ENCODE results near the gene ABHD1. TPM values are rescaled to one million over a fixed set of nuclear protein-coding genes. Genes with fewer than 3 reads are reported as not detected.
"Not testable (repeated sequence)": the region's sequence is repeated elsewhere in the genome, so short reads cannot be mapped to it uniquely, and the experiment has no call there.

Gene ABHD1
- total RNA-seq = under 1 TPM; 0.65 to 0.94 TPM
- 0.35 to 1.4 reads per million in 2 donors for total RNA-seq

DNA sequence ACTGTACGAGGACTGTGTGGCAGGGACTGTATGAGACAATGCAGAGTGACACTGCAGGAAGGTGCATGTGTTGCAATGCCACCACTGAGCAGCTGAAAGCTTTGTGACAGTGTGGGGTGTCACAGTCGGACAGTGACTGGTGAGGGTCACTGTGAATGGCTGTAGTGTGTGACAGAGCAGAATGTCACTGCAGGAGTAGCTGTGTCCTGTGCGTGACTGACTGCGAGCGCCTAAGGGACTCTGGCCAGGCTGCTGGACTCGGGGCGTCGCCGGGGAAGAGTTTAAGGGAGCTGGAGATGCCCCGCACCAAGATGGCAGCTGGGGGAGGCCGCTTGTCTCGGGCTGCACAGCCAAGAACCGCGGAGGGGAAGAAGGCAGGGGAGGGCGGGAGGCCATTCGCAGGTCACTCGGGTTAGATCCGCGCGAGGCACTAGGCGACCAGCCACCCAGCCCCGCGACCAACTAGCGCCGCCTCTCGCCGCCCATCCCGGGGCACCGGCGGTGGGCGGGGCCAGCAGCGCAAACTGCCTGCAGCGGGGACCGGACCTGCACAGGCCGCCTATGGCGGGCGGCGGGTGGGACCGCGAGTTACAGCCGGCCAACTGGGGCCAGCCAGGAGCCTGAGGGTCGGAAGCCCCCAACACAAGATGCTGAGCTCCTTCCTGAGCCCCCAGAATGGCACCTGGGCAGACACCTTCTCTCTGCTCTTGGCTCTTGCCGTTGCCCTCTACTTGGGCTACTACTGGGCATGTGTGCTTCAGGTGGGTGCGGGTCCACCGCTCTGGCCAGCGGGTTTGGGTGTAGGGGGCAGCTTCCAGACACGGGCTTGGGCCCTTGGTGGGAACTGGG is at the start of gene ABHD1:
TSS of gene ABHD1 (plus strand) at position 514 of the 849 bp plus-strand sequence. CDS start at position 648, 134 bp downstream.
- ATAC-seq = peak; percentile 85
- peak within 1 kb of the TSS; percentile 86 for H3K27ac Mint-ChIP-seq
- H3K4me1 Mint-ChIP-seq = peaks cover 12% of the 10 kb centered on the region
- peak; percentile 34 to 75 (median 72) for DNase-seq
- H3K9me3 ChIP-seq (ENCODE audit: control insufficient read depth, low read length, poor library complexity, severe bottlenecking) = no peaks in the 10 kb centered on the region
- peaks cover 13% of the 10 kb centered on the region for H3K27me3 Mint-ChIP-seq
- H3K36me3 Mint-ChIP-seq (ENCODE audit: low read depth) = no peaks in the 10 kb centered on the region
- H3K4me3 Mint-ChIP-seq = peak within 1 kb of the TSS; percentile 91

DNA sequence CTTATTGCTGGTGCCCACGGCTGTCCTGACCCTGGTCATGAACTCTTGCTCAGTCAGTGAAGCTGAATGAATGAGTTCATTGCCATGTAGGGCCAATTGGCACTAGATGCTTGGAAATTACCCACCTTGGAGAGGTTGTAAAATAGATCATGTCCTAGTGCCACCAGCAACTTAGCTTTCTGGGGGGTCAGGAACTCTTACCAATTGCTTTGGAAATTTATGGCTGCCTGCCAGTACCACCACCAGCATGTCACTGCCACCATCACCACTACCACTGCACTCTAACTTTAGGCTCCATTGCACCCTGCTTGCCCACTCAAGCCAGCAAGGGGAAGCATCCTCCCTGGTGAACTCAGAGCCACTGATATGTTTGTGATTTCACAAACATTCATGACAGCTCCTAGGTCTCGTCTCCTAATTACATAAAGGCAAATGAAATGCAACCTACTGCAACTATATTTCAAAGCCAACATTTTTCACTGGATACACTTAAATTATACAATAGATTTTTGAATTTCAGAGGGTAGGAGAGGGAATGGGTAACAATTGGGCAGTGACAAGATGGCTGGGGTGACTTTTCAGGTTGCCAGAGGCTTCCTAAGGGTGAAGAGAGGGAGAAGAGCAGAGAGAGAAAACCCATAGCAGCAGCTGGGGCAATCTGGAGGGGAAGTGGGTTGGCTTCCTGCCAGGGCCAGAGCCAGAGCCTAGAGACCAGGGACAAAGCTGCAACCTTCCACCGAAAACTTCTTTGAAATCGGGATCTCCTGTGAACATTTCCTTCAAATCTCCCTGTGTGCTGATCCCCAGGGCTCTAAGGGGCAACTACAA is 48.7 kb upstream of the ABHD1 start:
- DNase-seq (peak in 2 of 3 donors; percentile 28 to 40), ATAC-seq (peak; percentile 21)
- H3K9me3 ChIP-seq (ENCODE audit: control insufficient read depth, low read length, poor library complexity, severe bottlenecking) = no peaks in the 10 kb centered on the region
- Mint-ChIP-seq H3K27me3 (no peaks in the 10 kb centered on the region), H3K4me3 (peak overlapping the region; percentile 45), H3K4me1 (peaks cover 35% of the 10 kb centered on the region), H3K27ac (peak overlapping the region; percentile 96), H3K36me3 (ENCODE audit: low read depth) (no peaks in the 10 kb centered on the region)

DNA sequence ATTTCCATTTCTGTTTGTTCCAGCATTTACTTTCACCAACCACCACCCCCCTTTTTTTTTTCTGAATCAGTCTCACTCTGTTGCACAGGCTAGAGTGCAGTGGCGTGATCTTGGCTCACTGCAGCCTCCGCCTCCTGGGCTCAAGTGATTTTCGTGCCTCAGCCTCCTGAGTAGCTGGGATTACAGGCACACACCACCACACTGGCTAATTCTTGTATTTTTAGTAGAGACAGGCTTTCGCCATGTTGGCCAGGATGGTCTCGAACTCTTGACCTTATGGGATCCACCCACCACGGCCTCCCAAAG is 48.1 kb upstream of the ABHD1 start:
- not testable (repeated sequence) for H3K36me3 Mint-ChIP-seq (ENCODE audit: low read depth); ATAC-seq; H3K9me3 ChIP-seq (ENCODE audit: control insufficient read depth, low read length, poor library complexity, severe bottlenecking); H3K4me3 Mint-ChIP-seq; DNase-seq; H3K27me3 Mint-ChIP-seq
- H3K27ac Mint-ChIP-seq = peak overlapping the region; percentile 96
- peaks cover 37% of the 10 kb centered on the region for H3K4me1 Mint-ChIP-seq

DNA sequence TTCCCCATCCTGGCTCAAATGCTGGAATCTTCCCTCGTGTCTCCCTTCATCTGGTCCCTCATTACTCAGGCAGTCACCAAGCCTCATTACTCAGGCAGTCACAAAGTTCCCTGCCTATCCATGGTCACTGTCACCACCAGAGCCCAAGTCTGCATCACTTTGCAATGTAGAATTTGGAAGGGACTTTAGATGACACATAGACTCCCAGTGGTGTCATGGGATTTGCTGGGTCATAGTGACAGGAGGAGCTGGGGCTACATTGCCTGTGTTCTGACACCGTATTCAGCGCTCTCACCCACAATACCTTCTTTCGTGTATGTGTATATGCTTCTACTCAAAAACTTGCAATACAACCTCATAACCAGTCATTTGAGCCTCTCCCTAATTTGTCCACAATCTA is 47.3 kb upstream of the ABHD1 start:
- ATAC-seq = no peak

DNA sequence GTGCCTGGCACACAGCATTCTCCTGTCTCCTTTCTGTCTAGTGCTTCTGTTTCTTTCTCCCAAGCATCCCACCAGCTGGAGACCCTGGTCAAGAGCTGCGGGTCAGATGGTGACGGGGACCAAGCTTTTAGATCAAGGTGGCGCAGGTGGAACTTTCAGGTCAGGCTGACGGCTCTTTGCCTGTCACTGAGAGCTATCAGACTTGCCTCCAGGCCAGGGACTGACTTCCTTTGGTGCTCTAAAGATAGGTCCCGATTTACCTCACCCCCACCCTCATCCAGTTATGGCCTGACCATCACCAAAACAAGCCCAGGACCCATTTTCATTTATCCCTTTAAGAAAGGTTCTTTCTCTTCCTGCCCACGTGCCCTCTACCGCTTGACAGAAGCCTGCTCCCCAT is 46.4 kb upstream of the ABHD1 start:
- H3K9me3 ChIP-seq (ENCODE audit: control insufficient read depth, low read length, poor library complexity, severe bottlenecking) = no peaks in the 10 kb centered on the region
- H3K36me3 Mint-ChIP-seq (ENCODE audit: low read depth) = no peaks in the 10 kb centered on the region
- peaks cover 43% of the 10 kb centered on the region for H3K4me1 Mint-ChIP-seq
- no peak overlapping the region for H3K4me3 Mint-ChIP-seq
- DNase-seq (no peak), ATAC-seq (no peak)
- no peaks in the 10 kb centered on the region for H3K27me3 Mint-ChIP-seq
- H3K27ac Mint-ChIP-seq = no peak overlapping the region

More for the DNA sequence above, 47.3 kb upstream of the ABHD1 start:
- no peaks in the 10 kb centered on the region for H3K9me3 ChIP-seq (ENCODE audit: control insufficient read depth, low read length, poor library complexity, severe bottlenecking)
- DNase-seq = no peak
- peaks cover 39% of the 10 kb centered on the region for H3K4me1 Mint-ChIP-seq
- H3K27ac Mint-ChIP-seq = peak overlapping the region; percentile 96
- H3K36me3 Mint-ChIP-seq (ENCODE audit: low read depth) = no peaks in the 10 kb centered on the region
- H3K27me3 Mint-ChIP-seq = no peaks in the 10 kb centered on the region
- no peak overlapping the region for H3K4me3 Mint-ChIP-seq

DNA sequence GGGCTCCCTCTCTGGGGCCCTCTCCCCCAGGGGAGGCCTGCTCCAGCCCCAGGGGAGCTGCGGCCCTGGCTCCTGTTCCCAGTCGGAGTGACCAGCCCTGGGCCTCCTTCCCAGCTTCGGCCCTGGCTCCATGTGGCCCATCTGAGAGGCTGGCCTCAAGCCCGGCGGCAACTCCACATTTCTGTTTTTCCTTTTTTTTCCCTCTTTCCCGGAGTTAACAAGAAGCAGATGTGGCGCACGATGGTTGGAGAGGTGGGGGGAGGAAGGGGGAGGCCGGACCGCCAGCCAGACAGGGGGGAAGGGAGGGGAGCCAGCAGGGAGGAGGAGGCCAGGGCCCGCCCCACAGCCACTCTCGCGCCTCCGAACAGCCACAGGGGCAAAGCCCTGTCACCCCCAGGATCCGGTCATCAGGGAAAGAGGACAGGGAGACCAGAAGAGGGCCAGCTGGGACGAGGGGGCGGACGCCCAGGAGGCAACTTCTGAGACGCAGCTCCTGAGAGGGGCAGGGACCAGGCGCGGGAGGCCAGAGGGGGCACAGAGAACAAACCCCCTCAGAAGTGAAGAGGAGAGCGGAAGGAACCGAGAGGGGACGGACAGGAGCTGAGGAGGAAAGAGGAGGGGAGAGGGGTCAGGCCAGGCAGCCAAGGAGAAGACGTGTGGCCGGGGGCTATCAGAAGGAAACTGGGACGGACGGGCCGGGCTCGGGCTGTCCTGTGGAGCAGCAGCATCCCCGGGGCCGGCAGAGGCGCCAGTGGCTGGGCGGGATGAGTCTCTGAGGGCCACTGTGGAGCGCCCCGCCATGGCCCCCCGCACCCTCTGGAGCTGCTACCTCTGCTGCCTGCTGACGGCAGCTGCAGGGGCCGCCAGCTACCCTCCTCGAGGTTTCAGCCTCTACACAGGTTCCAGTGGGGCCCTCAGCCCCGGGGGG is 45.1 kb upstream of the ABHD1 start, which contains the start of gene EMILIN1:
TSS of gene EMILIN1 (plus strand) at position 349 of the 928 bp plus-strand sequence. CDS start at position 800, 451 bp downstream.
- no peak for ATAC-seq
- DNase-seq = no peak
- H3K9me3 ChIP-seq (ENCODE audit: control insufficient read depth, low read length, poor library complexity, severe bottlenecking) = no peaks in the 10 kb centered on the region
- Mint-ChIP-seq H3K27ac (no peak within 1 kb of the TSS), H3K27me3 (no peaks in the 10 kb centered on the region), H3K4me1 (peaks cover 44% of the 10 kb centered on the region), H3K36me3 (ENCODE audit: low read depth) (no peaks in the 10 kb centered on the region), H3K4me3 (no peak within 1 kb of the TSS)

DNA sequence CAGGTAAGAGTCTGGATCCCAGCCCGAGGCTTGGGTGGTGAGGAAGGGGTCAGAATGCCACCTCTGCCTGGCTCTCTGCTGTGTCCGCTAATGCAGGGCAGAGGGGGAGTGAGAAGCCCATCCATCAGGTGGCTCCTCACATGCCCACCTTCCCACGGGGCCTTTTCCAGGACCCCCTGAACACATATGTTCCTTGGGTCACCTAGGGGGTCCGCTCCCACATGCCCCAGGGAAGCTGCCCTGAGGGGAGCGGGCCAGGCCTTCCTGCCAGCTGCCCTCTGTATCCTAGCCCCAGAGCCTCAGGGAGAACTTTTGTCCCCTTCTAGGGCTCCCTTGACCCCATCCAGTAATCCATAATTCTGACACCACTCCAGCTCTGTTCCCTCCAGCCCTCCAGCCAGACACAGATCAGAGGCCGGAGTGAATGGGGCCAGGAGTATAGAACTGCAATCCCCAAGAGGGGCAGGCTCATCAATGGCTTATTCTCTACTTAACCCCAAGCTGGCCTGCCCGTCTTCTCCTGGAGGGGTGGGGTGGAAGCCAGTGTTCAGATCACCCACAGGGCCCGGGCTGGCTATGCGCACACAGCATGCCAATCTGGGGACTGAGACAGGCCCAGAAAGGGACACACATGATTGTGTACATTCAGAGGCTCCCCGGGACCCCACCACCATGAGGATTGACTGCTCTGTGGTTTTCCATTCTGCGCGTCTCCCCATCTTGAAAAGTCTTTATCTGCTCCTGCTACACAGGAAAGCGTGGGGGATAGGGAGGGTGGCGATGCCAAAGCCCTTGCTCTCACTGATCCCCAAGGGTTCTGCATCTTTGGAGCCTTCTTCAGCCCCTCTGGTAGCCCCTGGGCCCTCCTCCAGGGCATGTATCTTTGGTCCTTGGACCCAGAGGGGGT is 44.1 kb upstream of the ABHD1 start:
- Mint-ChIP-seq H3K27ac (no peak overlapping the region), H3K4me1 (peaks cover 44% of the 10 kb centered on the region), H3K27me3 (no peaks in the 10 kb centered on the region), H3K36me3 (ENCODE audit: low read depth) (no peaks in the 10 kb centered on the region), H3K4me3 (no peak overlapping the region)
- no peak for ATAC-seq
- H3K9me3 ChIP-seq (ENCODE audit: control insufficient read depth, low read length, poor library complexity, severe bottlenecking) = no peaks in the 10 kb centered on the region
- no peak for DNase-seq

DNA sequence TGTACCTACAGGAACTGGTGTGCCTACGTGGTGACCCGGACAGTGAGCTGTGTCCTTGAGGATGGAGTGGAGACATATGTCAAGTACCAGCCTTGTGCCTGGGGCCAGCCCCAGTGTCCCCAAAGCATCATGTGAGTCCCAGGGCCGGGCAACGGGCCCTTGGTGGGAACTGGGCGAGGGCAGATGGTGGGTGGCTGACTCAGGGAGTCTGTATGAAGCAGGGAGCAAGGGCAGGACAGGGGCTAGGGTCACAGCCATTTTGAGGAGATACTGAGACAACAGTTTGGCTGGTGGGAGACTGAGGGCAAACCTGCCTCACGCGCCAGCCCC is 43.5 kb upstream of the ABHD1 start:
- H3K27ac Mint-ChIP-seq = no peak overlapping the region
- no peak overlapping the region for H3K4me3 Mint-ChIP-seq
- DNase-seq (no peak), ATAC-seq (no peak)
- H3K9me3 ChIP-seq (ENCODE audit: control insufficient read depth, low read length, poor library complexity, severe bottlenecking) = no peaks in the 10 kb centered on the region
- no peaks in the 10 kb centered on the region for H3K27me3 Mint-ChIP-seq
- H3K36me3 Mint-ChIP-seq (ENCODE audit: low read depth) = no peaks in the 10 kb centered on the region
- peaks cover 38% of the 10 kb centered on the region for H3K4me1 Mint-ChIP-seq

DNA sequence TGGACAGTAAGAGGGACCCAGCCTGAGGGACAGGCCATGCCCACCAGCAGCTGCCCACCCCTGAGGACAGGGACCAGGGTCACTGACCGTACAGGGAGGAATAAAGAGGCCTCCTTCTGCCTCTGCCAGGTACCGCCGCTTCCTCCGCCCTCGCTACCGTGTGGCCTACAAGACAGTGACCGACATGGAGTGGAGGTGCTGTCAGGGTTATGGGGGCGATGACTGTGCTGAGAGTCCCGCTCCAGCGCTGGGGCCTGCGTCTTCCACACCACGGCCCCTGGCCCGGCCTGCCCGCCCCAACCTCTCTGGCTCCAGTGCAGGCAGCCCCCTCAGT is 43.0 kb upstream of the ABHD1 start:
- ATAC-seq = no peak
- Mint-ChIP-seq H3K27ac (peak overlapping the region; percentile 82), H3K4me3 (peak overlapping the region; percentile 87), H3K36me3 (ENCODE audit: low read depth) (no peaks in the 10 kb centered on the region), H3K4me1 (peaks cover 36% of the 10 kb centered on the region), H3K27me3 (no peaks in the 10 kb centered on the region)
- H3K9me3 ChIP-seq (ENCODE audit: control insufficient read depth, low read length, poor library complexity, severe bottlenecking) = no peaks in the 10 kb centered on the region
- no peak for DNase-seq

DNA sequence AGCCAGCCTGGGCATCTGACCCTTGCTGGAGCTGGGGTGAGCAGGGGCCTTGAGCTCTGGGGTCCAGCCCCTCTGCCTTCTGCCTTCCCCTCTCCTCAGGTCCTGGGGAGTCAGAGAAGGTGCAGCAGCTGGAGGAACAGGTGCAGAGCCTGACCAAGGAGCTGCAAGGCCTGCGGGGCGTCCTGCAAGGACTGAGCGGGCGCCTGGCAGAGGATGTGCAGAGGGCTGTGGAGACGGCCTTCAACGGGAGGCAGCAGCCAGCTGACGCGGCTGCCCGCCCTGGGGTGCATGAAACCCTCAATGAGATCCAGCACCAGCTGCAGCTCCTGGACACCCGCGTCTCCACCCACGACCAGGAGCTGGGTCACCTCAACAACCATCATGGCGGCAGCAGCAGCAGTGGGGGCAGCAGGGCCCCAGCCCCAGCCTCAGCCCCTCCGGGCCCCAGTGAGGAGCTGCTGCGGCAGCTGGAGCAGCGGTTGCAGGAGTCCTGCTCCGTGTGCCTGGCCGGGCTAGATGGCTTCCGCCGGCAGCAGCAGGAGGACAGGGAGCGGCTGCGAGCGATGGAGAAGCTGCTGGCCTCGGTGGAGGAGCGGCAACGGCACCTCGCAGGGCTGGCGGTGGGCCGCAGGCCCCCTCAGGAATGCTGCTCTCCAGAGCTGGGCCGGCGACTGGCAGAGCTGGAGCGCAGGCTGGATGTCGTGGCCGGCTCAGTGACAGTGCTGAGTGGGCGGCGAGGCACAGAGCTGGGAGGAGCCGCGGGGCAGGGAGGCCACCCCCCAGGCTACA is 41.4 kb upstream of the ABHD1 start:
- Mint-ChIP-seq H3K4me1 (peaks cover 33% of the 10 kb centered on the region), H3K27me3 (no peaks in the 10 kb centered on the region), H3K4me3 (peak overlapping the region; percentile 87)

DNA sequence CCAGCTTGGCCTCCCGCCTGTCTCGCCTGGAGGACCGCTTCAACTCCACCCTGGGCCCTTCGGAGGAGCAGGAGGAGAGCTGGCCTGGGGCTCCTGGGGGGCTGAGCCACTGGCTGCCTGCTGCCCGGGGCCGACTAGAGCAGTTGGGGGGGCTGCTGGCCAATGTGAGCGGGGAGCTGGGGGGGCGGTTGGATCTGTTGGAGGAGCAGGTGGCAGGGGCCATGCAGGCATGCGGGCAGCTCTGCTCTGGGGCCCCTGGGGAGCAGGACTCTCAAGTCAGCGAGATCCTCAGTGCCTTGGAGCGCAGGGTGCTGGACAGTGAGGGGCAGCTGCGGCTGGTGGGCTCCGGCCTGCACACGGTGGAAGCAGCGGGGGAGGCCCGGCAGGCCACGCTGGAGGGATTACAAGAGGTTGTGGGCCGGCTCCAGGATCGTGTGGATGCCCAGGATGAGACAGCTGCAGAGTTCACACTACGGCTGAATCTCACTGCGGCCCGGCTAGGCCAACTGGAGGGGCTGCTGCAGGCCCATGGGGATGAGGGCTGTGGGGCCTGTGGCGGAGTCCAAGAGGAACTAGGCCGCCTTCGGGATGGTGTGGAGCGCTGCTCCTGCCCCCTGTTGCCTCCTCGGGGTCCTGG is 40.7 kb upstream of the ABHD1 start:
- no peak overlapping the region for H3K27ac Mint-ChIP-seq
- H3K9me3 ChIP-seq (ENCODE audit: control insufficient read depth, low read length, poor library complexity, severe bottlenecking) = no peaks in the 10 kb centered on the region
- peaks cover 32% of the 10 kb centered on the region for H3K4me1 Mint-ChIP-seq
- no peak for DNase-seq
- H3K4me3 Mint-ChIP-seq = no peak overlapping the region
- no peaks in the 10 kb centered on the region for H3K36me3 Mint-ChIP-seq (ENCODE audit: low read depth)
- no peaks in the 10 kb centered on the region for H3K27me3 Mint-ChIP-seq
- no peak for ATAC-seq

More for the DNA sequence above, 41.4 kb upstream of the ABHD1 start:
- no peaks in the 10 kb centered on the region for H3K9me3 ChIP-seq (ENCODE audit: control insufficient read depth, low read length, poor library complexity, severe bottlenecking)
- H3K36me3 Mint-ChIP-seq (ENCODE audit: low read depth) = no peaks in the 10 kb centered on the region
- H3K27ac Mint-ChIP-seq = peak overlapping the region; percentile 82
- no peak for ATAC-seq
- no peak for DNase-seq
